HuH-7.5 (cell line): Measurements from ENCODE around the gene STAT1.
"Not testable (repeated sequence)": the region's sequence is repeated elsewhere in the genome, so short reads cannot be mapped to it uniquely, and the experiment has no call there.

Source experiments
- DNase-seq: peaks from one replicate; pipeline ENCODE4 v3.0.0; 2011; ENCODE audit warnings: low spot score

Gene STAT1

DNA sequence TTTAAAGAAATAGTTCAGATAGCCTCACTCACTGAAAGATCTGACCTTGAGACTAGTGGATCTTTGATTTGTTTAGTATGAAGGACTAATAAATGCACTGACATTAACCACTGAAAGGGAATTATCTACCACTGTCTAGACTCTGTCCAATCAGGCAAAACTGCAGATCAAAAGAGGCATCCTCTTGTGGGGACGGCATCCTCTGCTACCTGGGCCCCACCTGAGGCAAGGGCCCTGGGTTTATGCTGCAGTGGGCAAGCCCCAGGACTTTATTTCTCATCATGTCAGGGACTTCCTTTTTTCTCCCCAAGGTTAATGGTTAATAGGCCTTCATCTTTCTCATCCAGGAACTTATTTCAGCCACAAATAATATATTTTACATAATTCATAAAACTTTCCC is 32.2 kb downstream of the STAT1 start:
- no peak for DNase-seq

DNA sequence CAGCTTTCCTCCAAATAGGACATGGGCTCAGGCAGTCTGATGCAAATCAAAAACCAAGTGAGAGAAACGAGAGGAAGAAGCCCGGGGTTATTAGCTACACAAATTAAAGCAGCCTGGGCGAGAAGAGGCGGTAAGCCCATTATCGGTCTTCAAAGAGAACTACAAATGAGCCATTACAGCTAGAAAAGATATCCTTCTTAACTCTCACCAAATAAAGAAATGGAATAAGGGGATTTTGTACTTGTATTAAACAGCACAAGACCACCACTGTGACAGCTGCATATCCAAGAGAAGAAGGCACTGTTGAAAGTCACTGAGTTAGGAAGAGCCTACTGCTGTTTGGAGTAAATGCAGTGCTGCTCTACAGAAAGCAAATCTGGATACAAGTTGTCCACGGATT is 32.6 kb downstream of the STAT1 start:
- DNase-seq: no peak

DNA sequence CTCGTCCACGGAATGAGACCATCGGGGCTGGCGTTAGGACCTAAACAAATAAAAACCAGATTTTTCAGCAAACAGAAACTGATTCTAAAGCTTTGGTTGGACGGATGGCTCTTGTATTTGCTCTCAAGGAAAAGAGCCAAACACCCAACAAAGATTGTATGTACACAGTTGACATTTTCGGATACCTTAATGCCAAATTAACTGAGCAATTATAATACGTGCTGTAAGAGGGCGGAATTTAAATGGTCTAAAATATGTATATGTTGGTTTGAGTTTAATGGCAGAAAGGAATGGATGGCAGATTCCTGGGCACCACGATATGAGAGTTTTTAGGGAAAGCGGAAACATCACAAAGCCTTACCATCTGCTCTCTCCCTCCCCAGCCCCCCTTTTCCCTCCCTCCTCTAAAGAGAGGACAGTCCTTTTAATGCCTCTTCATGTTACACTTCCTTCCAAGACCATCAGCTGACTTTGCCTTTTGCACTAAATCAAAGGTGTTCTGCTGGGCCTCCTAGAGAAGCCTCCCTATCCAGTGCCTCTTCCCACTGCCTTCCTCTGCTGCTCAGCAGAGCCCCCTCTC is 33.3 kb downstream of the STAT1 start:
- no peak for DNase-seq

DNA sequence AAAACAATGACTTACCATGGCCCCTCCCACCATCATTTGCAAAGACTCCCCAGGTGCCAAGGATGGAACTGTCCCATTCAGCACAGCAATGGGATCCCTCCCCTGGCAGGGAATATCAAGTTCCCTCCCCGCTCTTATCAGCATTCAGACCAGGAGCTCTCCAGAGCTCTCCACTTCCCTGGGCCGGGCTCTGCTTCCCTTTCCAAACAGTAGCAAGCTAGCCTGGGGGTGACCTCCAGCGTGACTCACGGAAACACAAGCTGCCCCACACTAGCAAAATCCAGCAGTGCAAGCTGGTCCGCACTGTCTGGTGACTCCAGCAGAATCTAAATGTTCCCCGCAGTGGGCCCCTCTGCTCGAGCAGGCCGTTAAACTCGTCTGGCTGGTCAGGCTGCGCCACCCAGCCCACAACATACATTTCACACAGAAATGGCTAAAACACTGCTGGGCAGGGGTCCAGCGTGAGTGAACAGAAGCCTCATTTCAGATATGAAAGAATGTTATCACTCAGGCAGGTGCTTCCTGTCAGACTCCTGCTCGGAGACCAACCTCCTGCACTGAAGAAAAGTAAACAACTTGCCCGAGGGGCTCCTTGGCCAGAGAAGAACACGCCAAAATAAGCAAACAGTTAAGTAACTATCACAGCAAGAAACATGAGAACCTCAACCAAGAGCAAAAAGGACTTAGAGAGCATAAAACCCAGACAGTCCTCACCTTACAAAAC is 33.9 kb downstream of the STAT1 start:
- no peak for DNase-seq

DNA sequence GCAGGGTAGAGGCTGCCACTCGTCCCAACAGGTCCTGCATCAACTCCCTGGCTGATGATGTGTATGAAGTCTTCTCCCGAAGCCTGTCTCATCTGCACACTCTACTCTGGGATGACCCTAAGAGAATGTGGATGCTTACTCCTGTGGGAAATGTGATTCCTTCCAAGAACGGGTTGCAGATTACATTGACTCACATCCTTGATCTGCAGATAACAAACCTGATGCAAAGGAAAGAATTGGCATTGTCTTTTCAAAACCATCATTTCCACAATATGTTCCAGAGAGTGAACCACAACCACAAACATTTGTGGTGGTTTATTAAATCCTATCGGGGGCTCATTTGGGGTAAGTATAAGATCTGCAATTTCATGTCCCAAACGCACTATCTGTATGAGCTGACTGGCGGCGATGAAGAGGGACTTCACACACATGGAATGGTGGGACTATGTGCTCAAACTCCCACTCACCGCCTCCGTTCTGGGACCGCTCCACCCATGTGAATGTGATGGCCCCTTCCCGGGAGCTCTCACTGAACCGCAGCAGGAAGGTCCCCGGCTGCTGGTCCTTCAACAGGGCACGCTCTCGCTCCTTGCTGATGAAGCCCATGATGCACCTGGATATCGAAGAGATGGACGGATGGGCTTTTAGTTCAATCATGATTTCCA is 35.5 kb downstream of the STAT1 start:
- DNase-seq: no peak

DNA sequence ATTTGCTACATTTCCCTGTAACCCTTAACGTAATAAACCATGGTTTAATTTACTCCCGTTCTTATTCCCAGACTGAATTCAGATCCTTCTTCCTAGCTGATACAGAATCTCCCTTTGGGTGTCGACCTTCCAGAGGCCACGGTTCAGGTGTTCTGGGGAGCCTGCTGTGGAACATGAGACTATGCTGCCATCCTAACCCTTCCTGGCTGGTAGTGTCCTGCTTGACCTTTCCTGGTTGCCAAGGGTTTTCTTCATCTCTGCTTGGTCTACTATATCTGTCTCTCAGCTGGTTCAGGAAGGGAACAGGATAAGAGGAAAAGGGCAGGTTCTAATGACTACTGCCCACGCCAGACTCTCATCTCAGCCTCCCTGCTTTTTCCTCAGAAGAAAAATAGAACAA is 36.5 kb downstream of the STAT1 start:
- no peak for DNase-seq

DNA sequence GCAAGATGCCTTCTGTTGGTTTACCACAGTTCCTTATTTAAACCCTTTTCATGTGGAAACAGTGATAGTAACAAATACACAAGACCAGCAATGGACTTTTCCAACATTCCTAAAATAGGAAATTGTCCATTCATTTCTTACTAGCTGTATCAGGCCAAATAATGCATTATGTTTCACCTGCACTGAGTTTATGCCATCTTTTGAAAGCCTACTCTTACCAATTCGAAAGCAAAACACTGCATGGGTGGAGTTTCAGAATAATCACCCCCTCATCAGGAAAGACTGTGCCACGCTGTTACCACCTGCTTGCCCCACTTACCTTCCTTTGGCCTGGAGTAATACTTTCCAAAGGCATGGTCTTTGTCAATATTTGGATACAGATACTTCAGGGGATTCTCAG is 37.5 kb downstream of the STAT1 start:
- DNase-seq: no peak

DNA sequence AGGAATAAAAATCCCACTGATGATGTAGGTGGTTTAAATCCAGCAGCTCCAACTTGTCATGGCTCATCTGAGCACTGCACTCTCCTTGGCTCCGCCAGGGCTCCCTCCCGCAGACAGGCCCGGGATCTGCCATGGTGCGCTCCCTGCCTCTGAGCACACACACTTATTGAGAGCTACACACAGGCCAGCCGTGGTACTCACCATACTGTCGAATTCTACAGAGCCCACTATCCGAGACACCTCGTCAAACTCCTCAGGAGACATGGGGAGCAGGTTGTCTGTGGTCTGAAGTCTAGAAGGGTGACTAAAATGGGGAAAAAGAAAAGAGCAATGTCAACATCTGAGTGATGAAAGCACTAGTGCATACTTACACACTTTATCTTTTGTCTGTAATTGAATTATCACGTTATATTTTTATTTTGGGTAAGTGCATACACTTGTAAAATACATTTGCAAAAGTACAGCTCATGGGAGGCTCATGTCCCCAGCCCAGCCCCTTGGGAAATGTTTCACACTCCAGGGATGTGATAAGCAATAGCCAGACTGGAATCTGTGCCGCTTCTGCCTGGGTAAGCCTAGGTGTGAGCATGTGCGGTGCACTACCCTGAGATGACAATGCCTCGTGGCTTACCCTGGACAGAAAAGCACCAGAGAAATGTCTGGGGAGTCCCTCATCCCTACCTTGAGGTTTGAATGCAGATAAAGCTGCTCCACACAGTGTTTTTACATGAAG is 39.2 kb downstream of the STAT1 start:
- no peak for DNase-seq

DNA sequence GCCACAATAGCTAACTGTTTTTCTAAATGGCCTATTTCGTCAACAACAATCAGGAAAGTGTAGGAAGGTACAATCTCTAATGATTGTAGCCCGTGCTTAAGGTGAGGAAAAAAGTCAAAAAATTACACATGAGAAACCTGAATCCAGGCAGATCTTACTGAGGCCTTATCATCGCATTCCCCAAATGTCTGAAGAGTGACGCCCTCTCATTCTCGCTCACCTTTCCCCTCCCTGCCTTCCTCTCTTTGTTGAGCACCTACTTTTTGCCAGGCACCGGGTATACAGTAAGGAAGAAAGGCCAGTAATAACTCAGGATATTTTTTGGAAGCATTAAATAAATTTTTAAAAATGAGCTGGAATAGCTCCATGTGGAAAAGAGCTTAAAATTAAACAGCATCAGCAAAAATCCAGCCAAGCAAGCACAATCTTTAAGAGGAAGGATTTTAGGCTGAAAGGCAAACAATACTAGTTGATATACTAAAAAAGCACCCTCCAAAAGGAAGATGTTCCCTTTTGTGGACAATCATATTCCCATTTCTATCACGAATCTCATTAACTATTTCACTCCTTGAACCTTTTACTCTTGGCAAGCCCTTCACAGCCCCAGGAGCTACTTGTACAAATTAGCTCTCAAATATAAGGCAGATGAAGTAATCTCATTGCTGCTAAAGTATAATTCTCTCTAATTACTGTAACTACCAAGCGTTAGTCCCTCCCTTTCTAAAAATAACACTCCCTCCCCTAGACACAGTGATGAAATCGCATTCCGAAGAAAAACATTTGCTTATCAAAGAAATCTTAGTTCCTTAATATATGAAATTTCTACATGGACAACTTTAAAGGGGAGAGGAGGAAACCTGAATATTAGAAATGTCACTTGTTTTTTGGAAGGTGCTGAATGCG is 40.0 kb downstream of the STAT1 start:
- no peak for DNase-seq

DNA sequence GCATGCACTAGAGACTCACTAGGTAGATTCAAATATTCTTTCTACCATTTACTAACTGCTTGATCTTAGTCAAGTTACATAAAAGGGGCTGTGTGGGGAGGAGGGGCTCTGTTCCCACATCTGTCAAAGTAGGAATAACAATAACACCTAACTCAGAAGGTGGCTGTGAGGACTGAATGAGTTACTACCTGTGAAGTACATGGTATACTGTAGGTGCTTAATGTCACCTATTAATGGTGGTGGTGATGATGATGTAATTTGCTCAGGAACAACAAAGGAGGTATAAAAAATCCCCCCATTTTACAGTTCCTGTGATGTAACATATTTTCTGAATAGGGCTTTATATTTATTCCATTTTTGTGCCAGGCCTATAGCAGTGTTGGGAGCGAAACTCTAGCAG is 40.7 kb downstream of the STAT1 start:
- no peak for DNase-seq

DNA sequence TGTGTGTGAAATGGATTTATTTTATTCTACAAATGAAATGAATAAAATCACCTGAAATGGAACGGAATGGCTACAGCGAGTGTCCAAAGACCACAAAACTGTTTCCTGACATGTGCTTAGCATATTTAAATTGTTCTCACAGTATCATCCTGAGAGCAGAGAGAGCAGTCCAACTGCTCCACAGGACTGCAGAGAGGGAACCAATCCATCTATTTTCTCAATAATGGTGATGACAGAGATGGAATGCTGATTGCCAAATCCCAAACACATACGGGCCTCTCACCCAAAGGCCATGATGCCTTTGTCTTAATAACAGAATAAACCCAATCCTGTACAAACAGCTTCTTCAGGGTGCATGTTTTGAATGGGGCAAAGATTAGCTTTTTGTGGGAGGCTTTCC is 41.1 kb downstream of the STAT1 start:
- DNase-seq: no peak

DNA sequence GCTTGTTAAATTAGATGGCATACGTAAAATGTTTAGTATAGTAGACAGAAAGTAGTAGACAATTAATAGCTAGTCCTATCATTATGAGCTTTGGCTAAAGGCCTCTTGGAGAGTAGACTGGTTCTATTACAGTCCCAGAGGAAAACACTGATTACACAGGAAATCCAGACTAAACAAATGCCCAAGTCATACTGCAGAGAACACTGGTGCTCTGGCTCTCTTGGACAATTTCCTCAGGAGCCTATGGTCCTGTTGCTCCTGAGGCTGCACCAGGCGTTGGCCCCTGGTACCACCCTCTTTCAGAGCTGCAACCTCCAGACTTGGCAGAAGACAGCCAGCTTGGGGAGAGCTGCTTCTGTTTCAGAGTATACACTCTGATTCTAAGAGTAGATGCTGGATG is 41.8 kb downstream of the STAT1 start:
- no peak for DNase-seq

DNA sequence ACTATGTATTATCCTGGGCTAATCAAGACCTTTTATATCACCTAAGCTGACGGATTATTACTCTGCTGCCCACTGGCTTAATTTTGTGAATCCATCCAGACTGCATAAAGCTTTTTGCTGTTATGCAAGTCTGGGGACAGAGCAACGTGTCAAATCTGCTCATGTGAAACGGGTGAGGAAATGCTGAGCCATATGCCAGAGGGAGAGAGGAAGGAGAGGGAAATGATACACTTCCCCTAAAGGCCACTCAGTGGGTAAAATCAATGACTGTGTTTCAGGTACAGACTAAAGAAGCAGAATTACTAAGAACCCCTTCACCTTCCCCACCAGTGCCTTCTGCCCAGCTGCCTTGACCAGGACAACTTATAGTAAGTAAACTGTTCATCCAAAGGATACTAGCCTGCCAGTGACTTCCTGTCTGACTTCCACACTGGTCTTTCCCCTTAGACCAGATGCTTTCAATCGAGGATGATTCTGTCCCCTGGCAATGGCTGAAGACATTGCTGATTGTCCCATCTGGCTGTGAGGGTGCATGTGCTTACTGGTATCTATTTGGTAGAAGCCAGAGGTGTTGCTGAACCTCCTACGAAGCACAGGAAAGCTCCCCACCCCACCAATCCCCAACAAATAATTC is 43.0 kb downstream of the STAT1 start:
- no peak for DNase-seq

DNA sequence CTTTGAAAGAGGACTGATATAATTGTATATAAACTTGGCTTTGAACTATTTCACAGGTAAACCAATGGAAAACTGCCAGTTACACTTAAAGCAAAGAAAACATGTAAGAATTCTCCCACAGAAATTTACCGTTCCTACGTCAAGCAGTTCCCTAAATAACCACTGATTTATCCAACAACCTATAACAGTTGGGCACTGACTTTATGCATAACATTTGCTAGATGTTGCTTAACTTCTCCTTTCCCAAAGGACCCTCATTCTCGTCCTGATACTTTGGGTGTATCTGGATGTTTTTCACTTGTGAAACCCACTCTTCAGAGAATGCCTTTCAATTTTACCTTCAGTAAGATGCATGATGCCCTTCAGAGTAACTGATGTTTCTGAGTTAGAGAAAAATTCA is 43.8 kb downstream of the STAT1 start:
- no peak for DNase-seq

DNA sequence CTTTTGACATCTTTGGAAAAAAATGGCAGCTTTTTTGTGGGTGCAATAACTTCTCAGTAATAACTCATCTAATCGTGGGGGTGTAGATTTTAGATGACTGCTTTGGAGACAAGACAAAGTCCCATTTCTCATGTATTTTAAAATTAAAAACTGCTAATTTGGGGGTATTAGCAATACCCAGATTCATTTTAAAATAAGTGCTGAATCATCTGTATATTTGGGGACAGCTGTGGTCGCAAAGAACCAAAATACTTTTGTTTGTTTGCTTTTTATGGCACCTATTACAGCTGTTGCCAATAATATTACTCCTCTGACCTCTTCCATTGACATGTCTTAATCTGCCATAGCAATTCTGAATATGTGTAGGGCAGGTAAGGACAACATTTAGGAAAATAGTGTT is 45.4 kb downstream of the STAT1 start:
- DNase-seq: no peak

DNA sequence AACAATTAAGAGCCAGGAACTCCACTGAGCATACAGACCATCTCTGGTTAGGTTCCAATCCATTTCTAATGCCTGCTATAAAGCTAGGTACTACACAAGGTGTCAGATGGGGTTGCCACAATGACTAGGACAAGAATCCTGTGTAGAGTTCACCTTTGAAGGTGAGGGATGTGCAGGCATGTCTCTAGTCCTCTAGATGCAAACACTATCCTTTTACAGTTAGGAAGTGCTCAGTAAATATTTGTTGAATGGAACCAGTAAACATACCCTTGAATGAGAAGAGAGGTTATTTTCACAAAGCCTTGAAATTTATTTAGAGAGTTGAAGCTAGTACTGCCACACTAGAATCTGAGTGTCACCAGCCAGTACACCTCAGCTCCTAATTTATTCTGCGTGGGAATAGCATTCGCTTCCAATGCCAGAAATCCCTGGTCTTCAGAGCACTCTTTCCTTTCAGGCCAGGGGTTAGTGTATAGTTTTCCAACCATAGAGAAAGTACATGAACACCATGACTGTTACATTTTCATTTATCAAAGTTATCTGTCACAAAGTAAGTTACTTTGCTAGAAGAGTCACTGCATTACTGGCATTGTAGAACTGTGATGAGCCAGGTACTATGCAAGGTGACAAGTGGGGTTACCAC is 48.3 kb downstream of the STAT1 start:
- no peak for DNase-seq

DNA sequence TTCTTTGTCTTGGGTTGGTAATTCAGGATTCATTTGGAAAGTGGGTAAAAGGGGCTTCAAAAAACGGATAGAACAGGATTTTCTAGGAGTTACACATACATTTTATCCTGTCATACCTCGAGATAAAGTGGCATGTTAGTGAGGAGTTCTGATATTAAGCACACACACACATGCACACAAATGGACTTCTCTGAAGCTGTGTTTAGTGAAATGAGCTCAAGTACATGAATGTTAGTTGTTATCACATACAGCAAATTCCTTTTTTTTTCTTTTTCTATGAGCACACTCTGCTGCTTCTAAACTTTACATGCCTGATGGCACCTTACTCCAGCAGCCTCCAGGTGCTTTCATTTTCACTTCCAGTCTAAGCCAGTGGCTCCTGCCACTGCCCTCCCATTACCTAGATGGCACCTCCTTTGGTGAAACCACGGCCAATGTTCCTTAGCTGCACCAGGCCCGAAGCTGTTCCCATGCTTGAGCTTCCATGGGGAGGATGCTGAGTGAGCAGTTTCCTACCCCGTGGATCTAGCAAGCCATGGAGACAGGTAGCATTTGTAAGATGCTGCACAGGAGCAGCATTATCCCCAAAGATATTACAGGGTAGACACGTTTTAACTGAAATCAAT is 49.7 kb downstream of the STAT1 start:
- no peak for DNase-seq

DNA sequence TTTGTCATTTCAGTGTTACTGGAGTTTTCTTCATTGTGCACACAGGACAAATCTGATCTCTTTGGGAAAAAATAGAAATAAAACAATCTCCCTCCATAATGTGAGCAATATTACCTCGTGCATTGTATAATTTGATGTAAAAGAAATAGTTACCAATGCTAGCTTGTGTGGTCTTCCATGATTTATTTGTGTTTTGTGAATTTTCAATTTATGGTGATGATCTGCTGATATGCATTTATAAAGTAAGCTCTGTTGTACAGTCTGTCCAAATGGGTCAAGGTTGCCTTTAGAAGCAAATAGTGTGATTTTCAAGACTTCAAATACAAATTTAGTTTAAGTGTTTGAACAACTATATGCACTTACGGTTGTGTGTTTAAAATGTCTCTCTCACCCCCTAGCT is 50.9 kb downstream of the STAT1 start:
- no peak for DNase-seq

DNA sequence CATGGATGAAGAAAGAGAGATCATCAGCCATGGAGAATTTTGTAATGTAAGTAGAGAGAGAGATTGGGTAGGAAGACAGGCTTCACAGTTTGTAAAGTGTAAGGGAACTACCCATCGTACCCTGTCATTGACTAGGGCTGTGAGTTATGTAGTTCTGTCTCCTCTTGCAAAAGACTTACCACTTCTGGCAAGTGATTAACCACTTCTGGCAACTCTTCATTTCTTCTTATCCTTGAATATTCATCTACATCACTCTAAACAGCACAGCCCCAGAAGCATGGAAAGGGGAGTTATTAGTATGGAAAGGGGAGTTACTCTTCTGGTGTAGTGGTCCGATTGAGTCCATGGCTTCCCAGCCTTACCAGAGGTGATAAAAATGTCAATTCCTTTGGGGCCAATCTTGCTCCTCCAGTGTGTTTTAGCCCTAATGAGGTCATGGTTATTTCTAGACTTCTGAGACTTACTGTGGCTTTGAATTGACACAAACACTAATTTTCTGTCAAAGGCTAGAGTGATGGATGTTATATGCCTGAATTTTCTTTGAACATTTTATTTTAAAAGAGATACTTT is 52.0 kb downstream of the STAT1 start:
- no peak for DNase-seq

DNA sequence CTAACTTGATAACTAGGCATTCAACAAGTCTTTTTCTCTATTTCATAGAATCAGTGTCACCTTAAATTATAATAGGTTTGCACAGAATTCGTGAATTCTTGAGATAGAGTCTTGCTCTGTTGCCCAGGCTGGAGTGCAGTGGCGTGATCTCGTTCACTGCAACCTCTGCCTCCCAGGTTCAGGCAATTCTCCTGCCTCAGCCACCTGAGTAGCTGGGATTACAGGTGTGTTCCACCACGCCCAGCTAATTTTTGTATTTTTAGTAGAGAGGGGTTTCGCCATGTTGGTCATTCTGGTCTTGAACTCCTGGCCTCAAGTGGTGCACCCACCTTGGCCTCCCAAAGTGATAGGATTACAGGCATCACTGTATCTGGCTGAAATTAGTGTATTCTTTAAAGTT is 52.9 kb downstream of the STAT1 start:
- DNase-seq: not testable (repeated sequence)
